ENCODE data around the gene GID4.
A peak's percentile ranks its signal among the peaks of the same experiment; 100 is the strongest.
"Not testable (repeated sequence)": the region's sequence is repeated elsewhere in the genome, so short reads cannot be mapped to it uniquely, and the experiment has no call there.

The GID4 gene

DNA sequence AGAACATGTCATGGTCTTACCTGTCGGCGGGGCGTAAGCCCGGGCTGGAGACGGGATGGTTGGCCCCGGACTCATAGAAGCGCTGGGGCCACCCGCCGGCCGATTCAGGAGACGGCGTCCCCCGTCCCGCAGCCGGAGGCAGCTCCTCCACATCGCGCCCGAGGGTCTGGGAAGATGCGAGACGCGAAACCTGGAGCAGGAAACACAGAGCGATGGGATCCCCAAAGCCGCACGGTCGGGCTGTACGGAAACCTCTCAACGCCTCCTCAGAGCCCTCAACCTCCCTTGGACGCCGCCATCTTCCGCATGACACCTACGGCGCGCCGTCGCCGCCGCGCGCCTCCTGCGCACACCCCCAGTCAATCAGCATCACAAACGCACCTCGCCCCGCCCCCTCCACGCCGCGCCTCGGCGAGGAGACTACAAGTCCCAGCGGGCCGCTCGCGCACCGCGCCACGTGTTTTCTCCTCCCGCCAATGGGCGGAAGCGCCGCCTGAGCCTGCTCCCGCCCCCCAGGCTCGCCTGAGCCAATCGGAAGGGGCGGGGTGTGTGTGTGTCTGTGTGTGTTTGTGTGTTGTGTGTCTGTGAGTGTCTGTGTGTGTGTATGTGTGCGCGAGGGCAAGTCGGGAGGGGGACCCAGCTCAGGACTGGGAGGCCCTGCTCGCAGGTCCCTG, at the start of gene GID4, which contains the start of gene ATPAF2:
Gene GID4 (plus strand): TSS at position 548 of the 674 bp plus-strand sequence. CDS start 57 bp downstream, at position 605.
Gene ATPAF2 (minus strand): TSS at position 308 of the 674 bp plus-strand sequence. CDS start 155 bp downstream, at position 153.
- DNase-seq: peak; percentile 99

DNA sequence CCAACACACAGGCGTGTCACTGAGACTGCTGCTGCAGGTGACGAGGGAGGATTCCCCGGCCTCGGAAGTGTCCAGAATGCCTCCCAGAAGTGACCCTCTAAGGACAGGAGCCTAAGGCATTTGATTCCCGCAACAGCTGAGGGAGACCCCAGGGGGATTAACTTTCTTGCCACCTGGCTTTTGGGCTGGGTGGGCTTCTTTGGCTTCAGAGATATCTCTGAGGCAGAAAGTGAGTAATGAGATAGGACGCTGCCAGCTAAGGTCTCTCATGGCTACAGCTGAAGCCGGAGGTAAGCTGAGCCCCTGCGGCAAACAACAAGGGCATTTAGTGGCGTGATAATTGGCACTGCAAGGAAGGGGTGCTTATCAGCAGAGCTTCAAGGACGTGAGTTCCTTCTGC, 49.6 kb upstream of the GID4 start:
- DNase-seq: no peak

DNA sequence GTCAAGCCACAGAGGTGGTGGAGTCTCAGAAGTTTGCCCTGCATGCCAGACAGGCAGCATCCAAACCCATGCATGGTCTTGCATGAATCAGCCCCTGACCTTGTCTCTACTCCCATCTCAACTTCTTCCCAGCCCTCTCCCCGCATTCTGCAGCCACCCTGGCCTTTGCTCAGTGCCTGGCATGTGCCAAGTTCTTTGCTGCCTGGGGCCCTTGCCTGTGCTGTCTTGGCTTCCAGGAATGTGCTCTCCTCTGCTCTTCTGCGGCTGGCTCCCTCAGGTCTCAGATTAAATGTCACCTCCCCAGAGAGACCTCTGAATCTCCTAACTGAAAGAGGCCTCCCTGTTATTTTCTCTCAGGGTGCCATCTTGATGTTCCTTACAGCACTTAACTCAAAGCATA, 48.9 kb upstream of the GID4 start:
- no peak for DNase-seq

DNA sequence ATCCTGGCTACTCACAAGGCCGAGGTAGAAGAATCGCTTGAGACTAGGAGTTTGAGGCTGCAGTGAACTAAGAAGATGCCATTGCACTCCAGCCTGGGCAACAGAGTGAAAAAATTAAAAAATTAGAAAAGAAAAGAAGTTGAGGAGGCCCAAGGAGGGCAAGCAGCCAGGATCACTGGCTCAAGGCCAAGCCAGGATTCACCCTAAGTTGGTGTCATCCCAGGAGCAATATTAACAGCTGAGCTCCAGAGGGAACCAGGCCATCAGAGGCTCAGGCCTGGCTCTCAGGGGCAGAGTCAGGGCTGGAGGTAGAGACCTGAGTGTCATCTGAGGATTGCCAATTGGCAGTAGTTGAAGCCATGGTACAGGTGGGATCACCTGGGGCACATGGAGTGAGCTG, 45.8 kb upstream of the GID4 start:
- no peak for DNase-seq

DNA sequence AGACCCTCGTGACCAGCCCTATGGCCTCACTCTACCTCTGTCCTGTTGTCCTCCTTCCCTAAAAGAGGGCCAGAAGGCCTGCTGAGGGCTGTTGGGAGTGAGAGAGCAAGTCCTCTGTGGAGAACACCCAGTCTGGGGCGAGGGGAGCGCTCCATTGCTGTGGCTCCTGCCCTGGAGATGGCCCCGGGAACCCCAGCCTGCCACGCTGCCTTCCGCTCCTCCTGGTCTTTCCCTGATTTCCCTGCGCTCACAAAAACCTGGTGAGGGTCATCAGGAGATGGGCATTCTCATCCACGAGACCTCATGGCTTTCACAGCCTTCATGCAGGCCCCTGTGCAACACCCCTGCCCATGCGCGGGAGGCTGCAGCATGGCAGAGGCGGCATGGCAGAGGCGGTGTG, 45.4 kb upstream of the GID4 start:
- no peak for DNase-seq

DNA sequence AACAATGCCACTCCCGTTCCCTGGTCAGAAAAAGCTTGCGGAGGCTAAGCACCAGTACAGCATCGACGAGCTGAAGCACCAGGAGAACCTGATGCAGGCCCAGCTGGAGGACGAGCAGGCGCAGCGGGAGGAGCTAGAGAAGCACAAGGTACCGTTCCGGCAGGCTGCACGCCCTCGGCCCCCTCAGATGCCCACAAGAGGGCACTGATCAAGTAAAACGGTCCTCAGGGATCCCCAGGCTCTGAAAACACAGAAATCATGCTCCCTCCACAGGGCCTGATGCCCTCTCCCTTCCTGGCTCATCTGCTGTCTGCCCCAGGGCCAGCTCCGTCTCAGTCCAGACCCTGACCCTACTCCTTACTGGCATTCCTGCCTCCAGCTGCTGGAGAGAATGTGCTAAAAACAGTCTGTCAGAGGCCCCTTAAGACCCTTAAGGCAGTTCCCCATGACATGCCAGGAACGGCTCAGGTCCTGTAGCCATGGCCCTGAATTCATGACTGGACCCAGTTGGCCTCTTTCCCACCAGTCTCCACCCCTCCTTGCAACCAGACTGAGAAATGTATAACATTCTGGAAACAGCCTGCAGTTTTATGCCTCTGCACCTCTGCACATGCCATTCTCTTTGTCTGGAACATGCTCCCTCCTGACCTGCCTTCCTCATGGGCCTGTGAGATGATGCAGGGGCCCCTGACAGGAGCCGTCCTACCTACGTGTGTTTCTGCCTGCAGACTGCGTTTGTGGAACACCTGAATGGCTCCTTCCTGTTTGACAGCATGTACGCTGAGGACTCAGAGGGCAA, 44.7 kb upstream of the GID4 start:
- peak; percentile 75 for DNase-seq

DNA sequence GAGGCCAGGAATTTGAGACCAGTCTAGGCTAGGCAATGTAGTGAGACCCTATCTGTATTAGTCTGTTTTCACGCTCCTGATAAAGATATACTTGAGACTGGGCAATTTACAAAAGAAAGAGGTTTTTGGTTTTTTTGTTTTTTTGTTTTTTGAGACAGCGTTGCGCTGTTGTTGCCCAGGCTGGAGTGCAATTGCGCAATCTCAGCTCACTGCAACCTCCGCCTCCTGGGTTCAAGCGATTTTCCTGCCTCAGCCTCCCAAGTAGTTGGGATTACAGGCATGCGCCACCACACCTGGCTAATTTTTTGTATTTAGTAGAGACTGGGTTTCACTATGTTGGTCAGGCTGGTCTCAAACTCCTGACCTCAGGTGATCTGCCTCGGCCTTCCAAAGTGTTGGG, 43.3 kb upstream of the GID4 start:
- not testable (repeated sequence) for DNase-seq

DNA sequence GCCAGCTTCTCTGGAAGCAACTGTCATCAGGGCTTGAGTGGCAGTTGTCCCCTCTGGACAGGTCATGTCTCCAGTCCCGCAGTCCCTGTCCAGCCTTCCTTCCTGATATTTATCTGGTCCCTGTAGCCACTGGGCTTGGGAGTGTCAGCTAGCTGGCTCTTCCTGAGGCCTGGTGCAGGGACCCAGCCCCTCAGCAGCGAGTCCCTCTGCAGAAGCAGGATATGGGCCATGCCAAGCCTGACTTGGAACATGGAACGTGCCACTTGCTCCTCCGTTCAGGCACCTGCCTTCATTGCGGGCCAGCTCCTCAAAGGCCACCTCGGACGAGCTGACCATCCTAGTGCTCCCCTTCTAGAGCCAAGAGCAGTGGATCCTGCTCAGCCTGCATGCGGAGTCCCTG, 40.3 kb upstream of the GID4 start:
- DNase-seq: no peak

DNA sequence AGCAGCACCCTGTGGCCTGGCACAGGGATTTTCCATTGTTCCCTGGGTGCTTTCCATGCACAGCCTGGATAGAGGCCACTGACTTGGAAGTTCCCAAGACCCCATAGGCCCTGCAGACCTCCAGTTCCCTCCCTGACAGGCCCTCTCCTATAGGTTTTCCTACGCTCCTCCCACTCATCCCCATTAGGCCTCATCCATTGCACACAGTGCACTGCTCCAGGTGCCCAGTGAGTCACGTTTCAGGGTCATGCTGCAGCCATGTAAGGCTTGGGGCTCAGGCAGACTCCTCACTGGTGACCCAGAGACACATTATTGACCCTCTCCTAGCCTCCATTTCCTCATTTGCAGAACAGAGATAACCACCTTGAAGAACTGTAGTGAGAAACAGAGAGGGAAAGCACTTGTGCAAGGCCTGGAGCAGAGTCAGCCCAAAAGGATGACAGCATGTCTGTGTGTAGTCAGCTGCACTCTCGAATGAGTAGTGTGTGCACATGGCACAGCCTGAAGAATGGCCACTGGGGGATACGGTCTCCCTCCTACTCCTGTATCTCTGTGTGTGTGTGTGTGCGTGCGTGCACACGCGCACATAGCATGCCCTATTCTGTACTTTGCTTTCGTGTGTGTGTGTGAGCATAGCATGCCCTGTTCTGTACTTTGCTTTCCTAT, 39.7 kb upstream of the GID4 start:
- no peak for DNase-seq

DNA sequence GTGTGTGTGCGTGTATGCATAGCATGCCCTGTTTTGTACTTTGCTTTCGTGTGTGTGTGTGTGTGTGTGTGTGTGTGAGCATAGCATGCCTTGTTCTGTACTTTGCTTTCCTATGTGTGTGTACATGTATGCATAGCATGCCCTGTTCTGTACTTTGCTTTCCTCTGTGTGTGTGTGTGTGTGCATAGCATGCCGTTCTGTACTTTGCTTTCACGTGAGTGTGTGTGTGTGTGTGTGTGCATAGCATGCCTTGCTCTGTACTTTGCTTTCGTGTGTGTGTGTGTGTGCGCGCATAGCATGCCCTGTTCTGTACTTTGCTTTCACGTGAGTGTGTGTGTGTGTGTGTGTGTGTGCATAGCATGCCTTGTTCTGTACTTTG, 39.2 kb upstream of the GID4 start:
- DNase-seq: no peak

DNA sequence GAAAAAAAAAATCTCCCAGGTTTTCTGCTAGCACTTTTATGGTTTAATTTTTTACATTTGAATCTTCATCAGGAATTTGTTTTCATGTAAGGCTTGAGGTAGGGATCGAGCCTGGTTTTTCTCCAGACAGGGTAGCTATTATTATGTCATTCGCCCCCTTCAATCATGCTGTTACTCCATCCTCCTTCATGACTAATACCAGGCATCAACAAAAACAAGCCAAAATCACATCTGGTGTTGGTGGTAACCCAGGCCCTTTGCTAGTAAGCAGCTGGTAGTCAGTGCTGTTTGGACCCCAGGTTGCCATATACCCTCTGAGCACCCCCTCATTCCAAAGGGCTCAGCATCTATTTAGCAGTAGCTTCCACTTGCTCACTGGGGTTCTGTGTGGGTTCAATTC, 37.0 kb upstream of the GID4 start:
- no peak for DNase-seq

DNA sequence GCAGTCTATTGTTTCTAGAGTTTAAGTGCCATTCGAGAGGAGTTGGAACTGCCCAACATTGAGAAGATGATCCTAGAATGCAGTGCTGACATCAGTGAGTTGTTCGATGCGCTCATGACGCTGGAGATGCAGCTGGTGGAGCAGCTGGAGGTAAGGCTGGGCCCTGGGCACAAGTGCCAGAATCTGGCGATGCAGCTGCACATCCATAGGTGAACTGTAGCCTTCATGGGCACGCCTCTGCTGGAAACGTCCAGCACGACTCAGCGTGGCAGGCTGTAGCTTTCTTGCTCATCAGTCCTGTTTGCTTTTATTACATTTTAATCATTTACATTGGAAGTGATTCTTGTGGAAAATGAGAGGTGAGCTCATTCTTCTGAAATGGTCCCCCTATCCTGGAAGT, 34.9 kb upstream of the GID4 start:
- DNase-seq: no peak

DNA sequence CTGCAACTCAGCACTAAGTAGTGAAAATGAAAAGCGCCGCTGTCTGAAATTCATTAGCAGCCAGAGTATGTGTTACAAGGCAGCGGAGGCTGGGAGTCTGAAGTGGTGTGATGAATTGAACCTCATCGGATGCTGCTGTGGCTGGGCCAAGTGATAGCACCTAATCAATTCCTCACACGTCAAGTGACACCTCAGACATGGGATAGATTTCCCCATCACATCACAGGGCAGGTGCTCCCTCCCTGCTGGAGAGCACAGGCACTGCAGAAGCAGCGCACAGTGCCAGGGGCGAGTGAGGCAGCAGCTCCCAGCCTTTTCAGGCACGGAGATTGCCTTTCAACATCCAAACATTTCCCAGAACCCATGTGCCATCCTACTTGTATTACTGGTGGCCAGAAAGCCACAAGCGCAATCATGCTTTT, 34.3 kb upstream of the GID4 start:
- no peak for DNase-seq

DNA sequence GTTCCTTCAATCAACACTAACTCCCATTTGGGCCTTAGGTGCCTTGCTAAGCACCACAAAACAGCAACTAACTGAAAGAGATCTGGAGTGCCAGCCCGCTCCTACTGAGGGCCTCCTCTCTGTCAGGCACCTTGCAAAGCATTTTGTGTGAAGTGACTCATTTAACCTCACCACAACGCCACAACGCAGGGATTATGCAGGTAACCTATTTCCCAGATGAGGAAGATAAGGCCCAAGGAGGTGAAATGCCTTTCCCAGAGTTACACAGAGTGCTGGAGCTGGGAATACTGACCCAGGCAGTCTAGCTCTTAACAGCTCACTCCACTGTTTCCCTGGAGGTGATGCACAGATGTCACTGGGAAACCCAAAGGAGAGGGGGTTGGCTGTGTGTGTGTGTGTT, 33.7 kb upstream of the GID4 start:
- no peak for DNase-seq

DNA sequence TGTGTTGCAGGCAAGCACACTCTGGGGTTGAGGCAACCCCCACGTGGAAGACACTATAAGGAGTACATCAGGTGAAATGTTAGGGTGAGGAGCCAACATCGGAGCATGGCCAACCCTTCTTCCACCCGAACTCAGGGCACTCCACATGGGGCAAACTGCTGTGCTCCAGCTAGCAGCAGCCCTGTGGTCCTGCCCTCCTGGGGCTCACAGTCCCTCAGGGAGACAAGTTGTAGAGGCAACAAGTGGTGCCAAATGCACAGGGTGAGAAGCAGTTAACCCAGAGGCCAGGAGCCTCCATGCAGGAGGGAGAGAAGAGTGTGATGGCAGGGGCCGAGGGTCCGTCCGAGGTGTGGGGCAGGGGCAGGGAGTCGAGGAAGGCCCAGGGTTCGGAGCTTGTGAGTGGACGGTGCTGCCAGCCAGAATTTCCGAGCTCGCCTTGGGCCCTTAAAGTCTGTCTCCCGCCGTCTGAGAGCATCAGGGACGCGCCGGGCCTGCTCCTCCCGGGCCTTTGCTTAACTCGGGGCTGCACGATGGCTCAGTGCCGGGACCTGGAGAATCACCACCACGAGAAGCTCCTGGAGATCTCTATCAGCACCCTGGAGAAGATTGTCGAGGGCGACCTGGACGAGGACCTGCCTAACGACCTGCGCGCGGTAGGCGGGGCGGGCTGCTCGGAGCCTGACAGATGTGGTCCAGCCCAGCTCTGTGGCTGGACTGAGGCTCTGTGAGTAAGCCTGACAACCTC, 32.5 kb upstream of the GID4 start:
- DNase-seq: no peak

DNA sequence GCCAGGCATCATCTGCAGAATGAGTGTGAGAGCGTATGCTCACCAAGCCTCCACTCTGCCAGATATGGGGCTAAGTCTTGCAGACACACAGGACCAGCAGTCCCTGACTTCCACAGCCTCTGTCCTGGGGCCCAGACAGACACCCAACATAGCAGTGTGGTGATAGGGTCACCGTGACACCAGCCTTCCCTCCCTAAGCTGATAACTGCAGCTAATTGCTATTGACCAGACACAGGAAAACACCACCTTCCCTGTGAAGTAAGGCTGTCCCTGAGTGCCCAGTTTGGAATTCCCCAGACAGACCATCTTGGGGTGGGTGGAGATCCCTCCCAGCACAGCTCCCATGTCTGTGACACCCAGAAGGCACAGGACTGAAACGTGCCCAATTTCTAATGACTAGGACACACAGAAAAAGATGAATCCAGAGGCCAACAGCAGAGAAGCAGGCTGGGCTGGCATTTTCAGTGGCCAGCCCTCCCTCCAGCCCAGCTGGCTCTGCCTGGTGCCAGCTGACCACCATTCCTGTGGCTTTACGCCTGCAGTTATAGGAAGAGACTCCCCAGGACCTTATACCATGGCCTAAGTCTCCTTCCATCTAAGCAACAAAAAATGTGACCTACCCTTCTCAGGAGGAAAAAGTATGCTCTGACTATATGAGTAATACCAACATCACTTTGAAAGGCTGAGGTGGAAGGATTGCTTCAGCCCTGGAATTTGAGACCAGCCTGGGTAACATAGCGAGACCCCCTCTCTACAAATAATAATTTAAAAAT, 30.5 kb upstream of the GID4 start:
- DNase-seq: no peak

DNA sequence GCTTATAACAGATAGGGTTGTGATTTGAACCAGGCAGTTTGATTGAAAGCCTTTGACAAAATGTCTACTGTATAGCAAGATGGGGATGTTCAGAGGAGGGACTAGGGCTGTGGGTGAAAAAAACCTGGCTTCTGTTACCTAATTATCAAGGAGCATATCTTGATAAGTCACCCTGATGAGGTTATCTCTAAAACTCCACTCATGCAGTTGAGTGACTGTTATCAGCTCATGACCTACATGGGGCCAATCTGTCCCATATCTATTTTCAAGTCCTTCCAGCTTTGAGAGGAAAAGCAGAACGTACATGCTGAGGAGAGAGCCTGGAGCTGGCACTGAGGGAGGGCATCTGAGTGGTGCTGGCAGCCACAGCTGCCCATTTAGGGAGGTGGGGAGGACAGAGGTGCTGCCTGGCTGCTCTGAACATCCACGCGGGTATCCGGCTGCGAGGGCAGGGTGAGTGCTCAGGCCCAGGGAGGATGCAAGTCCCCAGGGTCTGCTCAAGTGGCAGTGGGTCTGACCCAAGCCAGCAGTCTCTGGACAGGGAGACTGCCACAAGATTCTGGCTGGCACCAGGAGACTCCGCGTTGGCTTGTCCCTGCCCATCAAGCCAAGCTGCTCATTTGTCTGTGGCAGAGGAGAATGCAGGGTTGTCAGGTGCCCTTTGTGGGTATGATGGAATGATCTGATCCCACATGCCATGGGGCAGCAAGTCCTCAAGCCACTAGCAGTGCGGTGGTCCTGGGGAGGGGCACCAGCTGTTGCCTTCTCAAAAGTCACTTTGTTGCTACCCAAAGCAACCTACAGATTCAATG, 29.4 kb upstream of the GID4 start:
- DNase-seq: peak; percentile 51

DNA sequence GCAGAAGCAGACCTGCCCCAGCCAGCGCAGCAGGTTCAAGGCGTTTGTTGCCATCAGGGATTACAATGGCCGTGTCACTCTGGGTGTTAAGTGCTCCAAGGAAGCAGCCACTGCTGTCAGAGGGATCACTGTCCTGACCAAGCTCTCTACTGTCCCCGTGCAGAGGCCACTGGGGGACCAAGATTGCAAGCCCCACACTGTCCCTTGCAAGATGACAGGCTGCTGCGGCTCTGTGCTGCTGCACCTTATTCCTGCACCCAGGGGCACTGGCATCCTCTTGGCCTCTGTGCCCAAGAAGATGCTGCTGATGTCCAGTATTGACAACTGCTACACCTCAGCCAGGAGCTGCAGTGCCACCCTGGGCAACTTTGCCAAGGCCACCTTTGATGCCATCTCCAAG, 27.9 kb upstream of the GID4 start:
- DNase-seq: no peak

DNA sequence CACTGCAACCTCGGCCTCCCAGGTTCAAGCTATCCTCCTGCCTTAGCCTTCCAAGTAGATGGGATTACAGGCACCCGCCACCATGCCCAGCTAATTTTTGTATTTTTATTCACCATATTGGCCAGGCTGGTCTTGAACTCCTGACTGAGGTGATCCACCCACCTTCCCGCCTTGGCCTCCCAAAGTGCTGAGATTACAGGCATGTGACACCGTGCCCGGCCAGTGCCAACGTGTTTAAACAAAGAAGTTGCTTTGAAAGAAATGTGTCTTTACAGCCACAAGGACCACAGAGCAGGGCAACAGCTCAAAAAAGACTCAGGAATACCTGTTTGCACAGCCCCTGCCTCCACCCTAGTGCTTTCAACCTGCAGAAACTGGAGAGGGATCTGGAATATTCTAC, 25.2 kb upstream of the GID4 start:
- DNase-seq: no peak

DNA sequence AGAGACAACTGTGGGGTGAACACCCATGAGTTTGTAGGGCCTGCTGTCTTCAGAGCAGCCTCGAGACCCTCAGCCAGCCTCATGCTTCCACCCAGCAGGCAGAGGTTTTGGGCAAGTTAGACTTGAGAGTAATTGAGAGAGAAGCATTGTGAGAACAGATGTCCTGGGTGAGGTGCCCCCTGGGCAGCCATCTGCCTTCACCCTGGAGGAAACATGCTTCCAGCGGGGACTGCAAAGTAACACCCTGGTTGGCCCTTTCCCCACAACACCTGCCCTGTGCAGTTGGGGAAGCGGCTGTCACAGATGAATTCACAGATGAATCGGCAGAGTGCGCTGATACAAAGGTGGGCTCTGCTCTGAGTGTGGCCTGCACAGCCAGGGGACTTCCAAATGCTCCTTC, 23.6 kb upstream of the GID4 start:
- DNase-seq: no peak

DNA sequence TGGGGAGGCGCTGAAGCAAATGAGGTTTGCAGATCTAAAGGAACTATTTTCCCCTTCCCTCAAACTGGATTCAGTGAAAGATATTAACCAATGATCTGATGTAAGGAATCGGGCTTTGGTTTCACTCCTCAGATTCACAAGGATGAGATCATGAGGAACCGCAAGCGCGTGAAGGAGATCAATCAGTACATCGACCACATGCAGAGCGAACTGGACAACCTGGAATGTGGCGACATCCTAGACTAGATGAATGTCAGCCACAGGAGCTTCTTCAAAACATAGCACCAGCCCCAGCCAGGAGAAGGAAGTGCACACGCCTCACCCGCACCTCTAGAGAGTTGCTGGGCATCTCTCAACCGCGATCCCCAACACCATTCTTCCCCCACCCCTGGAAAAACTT, 22.8 kb upstream of the GID4 start:
- no peak for DNase-seq

DNA sequence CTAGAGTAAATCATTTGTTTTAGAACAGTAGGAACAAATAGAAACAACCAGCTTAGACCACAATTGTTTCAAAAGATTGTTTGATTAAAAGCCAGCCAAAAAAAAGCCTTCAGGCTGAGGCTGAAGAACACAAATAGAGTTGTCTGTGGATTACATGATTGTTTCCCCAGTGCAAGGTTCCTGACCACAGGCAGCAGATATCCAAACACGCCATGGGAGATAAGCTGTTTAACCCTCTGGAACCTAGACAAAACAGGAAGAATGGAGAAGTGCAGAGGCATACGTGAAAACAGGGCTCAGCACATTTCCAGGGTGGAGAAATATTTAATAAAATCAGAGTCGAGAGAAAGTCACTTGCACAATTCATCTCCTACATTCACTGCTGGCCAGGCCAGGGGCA, 21.2 kb upstream of the GID4 start:
- peak; percentile 66 for DNase-seq
